ENCODE results near the gene ULBP3. TPM values are rescaled to one million over a fixed set of nuclear protein-coding genes. Genes with fewer than 3 reads are reported as not detected.

ULBP3 gene
- total RNA-seq, result under 1 TPM in 1 of 2 experiments, not detected in 1; 0.44 TPM
- 0.49 TPM for polyA plus RNA-seq (2013, experiment 1 of 2)
- 0.31 TPM for polyA plus RNA-seq (2013, experiment 2 of 2)
- total RNA-seq, result 0 to 2.4 (median 0.85) reads per million in 172 experiments

DNA sequence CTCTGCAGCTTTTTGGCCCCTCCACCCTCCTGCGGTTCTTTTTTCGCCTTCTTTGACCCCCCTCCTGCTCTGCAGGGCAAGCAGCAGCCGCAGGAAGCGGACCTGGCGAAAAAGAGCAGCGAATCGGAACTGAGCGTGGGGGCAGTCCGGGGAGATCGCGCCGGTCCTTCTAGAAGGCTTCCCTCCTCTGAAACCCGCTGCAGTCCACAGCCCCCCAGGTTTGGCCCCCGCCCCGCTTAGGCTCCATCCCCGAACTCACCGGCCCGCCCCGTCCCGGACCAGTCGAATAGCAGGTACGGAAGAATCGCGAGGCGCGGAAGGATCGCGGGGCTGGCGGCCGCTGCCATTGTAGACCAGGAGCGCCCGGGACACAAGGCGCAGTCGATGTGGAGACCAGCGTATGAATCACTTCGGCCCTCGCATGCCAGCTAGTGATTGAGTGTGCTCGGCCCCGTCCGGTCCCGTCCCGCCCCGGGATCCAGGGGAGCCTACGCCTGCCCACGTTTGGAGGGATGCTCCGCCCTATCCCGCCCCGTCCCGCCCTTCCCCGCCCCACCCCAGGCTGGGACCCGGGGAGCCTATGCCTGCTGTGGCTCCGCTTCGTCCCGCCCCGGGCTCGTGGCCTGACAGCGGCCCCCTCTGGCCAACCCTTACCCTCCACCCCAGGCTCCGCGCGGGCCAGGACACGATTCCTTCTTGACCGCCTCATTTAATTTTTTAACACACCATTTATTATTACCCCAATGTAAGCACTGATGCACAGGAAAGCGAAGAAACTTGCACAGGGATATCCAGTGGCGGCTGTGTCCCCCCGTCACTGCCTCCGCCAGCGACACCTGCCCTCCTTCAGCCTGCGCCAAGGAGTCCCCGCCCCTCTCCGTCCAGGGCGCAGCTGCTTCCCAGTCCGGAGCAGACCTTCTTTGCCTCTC, at the start of gene ULBP3:
Gene ULBP3, minus strand, starts transcription at position 402 of the 929 bp plus-strand sequence. Its CDS starts 55 bp downstream, at position 347.
- Histone ChIP-seq H3K4me1 (ENCODE audit: insufficient read depth, low read length) (peaks cover 30% of the 10 kb centered on the region), H3K36me3 (ENCODE audit: insufficient read depth, low read length) (no peaks in the 10 kb centered on the region), H3K27ac (ENCODE audit: low read depth in 1 of 2, low read length in 2 of 2) (no peak within 1 kb of the TSS), H3K27me3 (ENCODE audit: control insufficient read depth in 1 of 2, insufficient read depth in 2 of 2, low read length in 2 of 2) (no peaks in the 10 kb centered on the region), H3K4me3 (ENCODE audit: low read length) (peak within 1 kb of the TSS; percentile 72), H3K9me3 (ENCODE audit: control insufficient read depth in 1 of 2, insufficient read depth in 1 of 2, low read length in 2 of 2) (no peaks in the 10 kb centered on the region)
- ATAC-seq (ENCODE audit: poor library complexity) (peak; percentile 72), DNase-seq (peak; percentile 29 to 82 (median 53))
- peaks cover 20% of the 10 kb centered on the region for H3K4me1 Mint-ChIP-seq (ENCODE audit: low read depth)
- H3K27ac Mint-ChIP-seq, result no peak within 1 kb of the TSS
- H3K4me3 Mint-ChIP-seq, result peak within 1 kb of the TSS; percentile 94
- ChIA-PET POLR2A (interaction anchor here (0.6 kb wide), 1 partner anchor 11 kb away, joined by 3 read pairs; no protein-coding TSS in a partner anchor), CTCF (no interaction called here)
- TF ChIP-seq, protein P1, sequence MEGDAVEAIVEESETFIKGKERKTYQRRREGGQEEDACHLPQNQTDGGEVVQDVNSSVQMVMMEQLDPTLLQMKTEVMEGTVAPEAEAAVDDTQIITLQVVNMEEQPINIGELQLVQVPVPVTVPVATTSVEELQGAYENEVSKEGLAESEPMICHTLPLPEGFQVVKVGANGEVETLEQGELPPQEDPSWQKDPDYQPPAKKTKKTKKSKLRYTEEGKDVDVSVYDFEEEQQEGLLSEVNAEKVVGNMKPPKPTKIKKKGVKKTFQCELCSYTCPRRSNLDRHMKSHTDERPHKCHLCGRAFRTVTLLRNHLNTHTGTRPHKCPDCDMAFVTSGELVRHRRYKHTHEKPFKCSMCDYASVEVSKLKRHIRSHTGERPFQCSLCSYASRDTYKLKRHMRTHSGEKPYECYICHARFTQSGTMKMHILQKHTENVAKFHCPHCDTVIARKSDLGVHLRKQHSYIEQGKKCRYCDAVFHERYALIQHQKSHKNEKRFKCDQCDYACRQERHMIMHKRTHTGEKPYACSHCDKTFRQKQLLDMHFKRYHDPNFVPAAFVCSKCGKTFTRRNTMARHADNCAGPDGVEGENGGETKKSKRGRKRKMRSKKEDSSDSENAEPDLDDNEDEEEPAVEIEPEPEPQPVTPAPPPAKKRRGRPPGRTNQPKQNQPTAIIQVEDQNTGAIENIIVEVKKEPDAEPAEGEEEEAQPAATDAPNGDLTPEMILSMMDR (IDR thresholded peaks at IDR 0.05), result peak; percentile 17
- peaks cover 19% of the 10 kb centered on the region for H3K27me3 Mint-ChIP-seq
- H3K36me3 Mint-ChIP-seq (ENCODE audit: low read depth), result peaks cover 4% of the 10 kb centered on the region
- H3K9me3 Mint-ChIP-seq, result no peaks in the 10 kb centered on the region
- intact Hi-C loops (cut with DNase I, micrococcal nuclease), result loop anchor here in 1 of 2 experiments (5.0 kb wide), 1 partner anchor 268 kb away; no protein-coding TSS in a partner anchor

DNA sequence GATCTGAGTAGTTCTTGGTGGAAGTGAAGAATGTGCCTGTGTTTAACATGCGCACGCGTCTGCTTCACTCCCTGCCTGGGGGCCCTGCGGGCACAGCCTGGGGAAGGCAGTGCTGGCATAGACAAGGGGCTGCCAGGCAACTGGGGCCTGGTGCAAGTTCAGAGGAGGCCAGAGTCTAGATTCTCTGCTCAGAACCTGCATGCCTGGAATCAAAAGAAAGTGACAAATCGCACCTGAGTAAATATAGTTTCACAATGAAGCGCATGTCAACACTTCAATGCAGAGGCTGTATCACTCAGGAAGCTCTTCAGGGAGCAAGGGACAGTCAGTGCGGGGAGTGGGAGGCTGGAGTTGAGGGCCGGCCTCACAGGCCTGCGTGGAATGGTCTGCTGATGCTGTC, 49.7 kb upstream of the ULBP3 start:
- H3K27ac Mint-ChIP-seq, result no peak overlapping the region
- no peak for ATAC-seq (ENCODE audit: poor library complexity)
- CTCF ChIA-PET, result no interaction called here

DNA sequence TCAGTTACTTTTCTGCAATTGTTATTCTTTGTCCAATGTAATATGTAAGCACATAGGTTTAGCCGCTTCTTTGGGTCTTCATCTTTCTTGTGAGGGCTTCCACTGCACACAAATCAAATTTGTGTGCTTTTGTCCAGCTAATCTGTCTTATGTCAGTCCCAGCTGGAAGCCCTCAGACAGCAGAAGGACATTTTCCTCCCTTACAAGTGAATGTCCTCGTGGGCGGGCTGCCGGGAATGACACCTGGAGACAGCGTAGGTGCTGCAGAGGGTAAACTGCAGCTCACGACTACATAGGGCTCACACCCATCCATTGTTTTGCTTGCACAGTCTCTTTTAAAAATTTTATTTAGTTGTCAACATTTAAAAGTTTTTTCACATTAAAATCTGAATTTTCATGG, 49.3 kb upstream of the ULBP3 start:
- TF ChIP-seq, protein P1 (IDR thresholded peaks at IDR 0.05), result no peak
- H3K36me3 Mint-ChIP-seq (ENCODE audit: low read depth), result no peaks in the 10 kb centered on the region
- H3K9me3 ChIP-seq (ENCODE audit: control insufficient read depth in 1 of 2, insufficient read depth in 1 of 2, low read length in 2 of 2), result peaks cover 0 to 12% of the 10 kb centered on the region in 2 experiments
- no peak overlapping the region for H3K4me3 ChIP-seq (ENCODE audit: low read length)
- DNase-seq (no peak), ATAC-seq (ENCODE audit: poor library complexity) (no peak)
- CTCF ChIA-PET, result no interaction called here
- no peaks in the 10 kb centered on the region for H3K27me3 Mint-ChIP-seq
- POLR2A ChIA-PET, result no interaction called here
- H3K4me1 ChIP-seq (ENCODE audit: insufficient read depth, low read length), result no peaks in the 10 kb centered on the region
- no peak overlapping the region for H3K27ac Mint-ChIP-seq
- H3K27ac ChIP-seq (ENCODE audit: low read depth in 1 of 2, low read length in 2 of 2), result no peak overlapping the region
- intact Hi-C loops (cut with DNase I, micrococcal nuclease), result no loop called here
- H3K36me3 ChIP-seq (ENCODE audit: insufficient read depth, low read length), result no peaks in the 10 kb centered on the region
- H3K27me3 ChIP-seq (ENCODE audit: control insufficient read depth in 1 of 2, insufficient read depth in 2 of 2, low read length in 2 of 2), result no peaks in the 10 kb centered on the region
- no peak overlapping the region for H3K4me3 Mint-ChIP-seq
- no peaks in the 10 kb centered on the region for H3K4me1 Mint-ChIP-seq (ENCODE audit: low read depth)
- H3K9me3 Mint-ChIP-seq, result no peaks in the 10 kb centered on the region

More for the DNA sequence above, 49.7 kb upstream of the ULBP3 start:
- Mint-ChIP-seq H3K4me3 (no peak overlapping the region), H3K9me3 (no peaks in the 10 kb centered on the region), H3K4me1 (ENCODE audit: low read depth) (no peaks in the 10 kb centered on the region), H3K27me3 (no peaks in the 10 kb centered on the region), H3K36me3 (ENCODE audit: low read depth) (no peaks in the 10 kb centered on the region)
- H3K27ac ChIP-seq (ENCODE audit: low read depth in 1 of 2, low read length in 2 of 2), result no peak overlapping the region
- TF ChIP-seq, protein P1 (IDR thresholded peaks at IDR 0.05), result no peak
- H3K9me3 ChIP-seq (ENCODE audit: control insufficient read depth in 1 of 2, insufficient read depth in 1 of 2, low read length in 2 of 2), result peaks cover 0 to 12% of the 10 kb centered on the region in 2 experiments
- no peak for DNase-seq
- intact Hi-C loops (cut with DNase I, micrococcal nuclease), result no loop called here
- H3K4me1 ChIP-seq (ENCODE audit: insufficient read depth, low read length), result no peaks in the 10 kb centered on the region
- POLR2A ChIA-PET, result interaction anchor here (0.6 kb wide), 1 partner anchor 9 kb away, joined by 3 read pairs; no protein-coding TSS in a partner anchor
- H3K4me3 ChIP-seq (ENCODE audit: low read length), result no peak overlapping the region
- H3K36me3 ChIP-seq (ENCODE audit: insufficient read depth, low read length), result no peaks in the 10 kb centered on the region
- no peaks in the 10 kb centered on the region for H3K27me3 ChIP-seq (ENCODE audit: control insufficient read depth in 1 of 2, insufficient read depth in 2 of 2, low read length in 2 of 2)
